A673 (cell line): ENCODE data around the gene CPNE9. TPM values are rescaled to one million over a fixed set of nuclear protein-coding genes. Genes with fewer than 3 reads are reported as not detected.

Source experiments
- BruUV-seq: library from RNA; stranded (reverse); fragments of 400-500 nt; replicated peaks from 2 replicates; lab custom pipeline; 2021; lab: Mats Ljungman, UMichigan
- CTCF ChIA-PET: fragments of 300-600 bp; sonication (Branson Sonifier 250); formaldehyde crosslinking; loops from one replicate; lab custom pipeline; 2022; ENCODE audit warnings: antibody characterized with exemption; lab: Charles Lee
- POLR2A ChIA-PET: fragments of 300-600 bp; sonication (Branson Sonifier 250); formaldehyde crosslinking; loops from one replicate; lab custom pipeline; 2022; ENCODE audit warnings: antibody characterized with exemption; ENCODE audit not compliant: low non-redundant PET; lab: Charles Lee
- DNase-seq: peaks from one replicate; pipeline ENCODE4 v3.0.0-alpha.2; 2015; ENCODE audit warnings: low spot score
- H3K27ac ChIP-seq: fragments of 200-600 bp; sonication (generic); 2 replicates; pipeline ENCODE4 v1.5.1; 2016; ENCODE audit warnings: mixed run types, low read depth, mild to moderate bottlenecking, mixed read lengths, antibody characterized with exemption, low read length; ENCODE audit not compliant: poor library complexity, severe bottlenecking
- H3K27me3 ChIP-seq: fragments of 200-600 bp; sonication (generic); replicated peaks from 2 replicates; pipeline ENCODE4 v1.6.1; 2017; ENCODE audit warnings: mixed run types, low read depth, mild to moderate bottlenecking, mixed read lengths, antibody characterized with exemption, low read length; ENCODE audit not compliant: insufficient read depth, poor library complexity
- H3K36me3 ChIP-seq: fragments of 200-600 bp; sonication (generic); 2 replicates; pipeline ENCODE4 v1.6.1; 2016; ENCODE audit warnings: mixed run types, mild to moderate bottlenecking, mixed read lengths, antibody characterized with exemption, low read length; ENCODE audit not compliant: insufficient read depth, poor library complexity, severe bottlenecking
- H3K4me1 ChIP-seq: fragments of 200-600 bp; sonication (generic); 2 replicates; pipeline ENCODE4 v1.6.1; 2017; ENCODE audit warnings: mixed run types, mild to moderate bottlenecking, mixed read lengths, antibody characterized with exemption, low read length; ENCODE audit not compliant: insufficient read depth, poor library complexity, severe bottlenecking
- H3K4me3 ChIP-seq: fragments of 200-600 bp; sonication (generic); 2 replicates; pipeline ENCODE4 v1.5.1; 2016; ENCODE audit warnings: low read depth, mixed run types, mild to moderate bottlenecking, mixed read lengths, low read length; ENCODE audit not compliant: poor library complexity, severe bottlenecking
- H3K9me3 ChIP-seq: fragments of 200-600 bp; sonication (generic); 2 replicates; pipeline ENCODE4 v1.6.1; 2016; ENCODE audit warnings: mixed run types, low read depth, mild to moderate bottlenecking, mixed read lengths, antibody characterized with exemption, low read length; ENCODE audit not compliant: poor library complexity, severe bottlenecking
- CTCF ChIP-seq: fragments of 300-800, 200-600 bp; sonication (generic); conservative IDR thresholded peaks from 2 replicates; pipeline ENCODE4 v1.5.1; 2017; ENCODE audit warnings: low read depth, mild to moderate bottlenecking, antibody characterized with exemption, low read length, moderate library complexity, mixed read lengths
- EZH2 ChIP-seq: fragments of 200-600 bp; sonication (generic); IDR thresholded peaks from 2 replicates; pipeline ENCODE4 v1.6.1; 2017; ENCODE audit warnings: borderline replicate concordance, low read depth, mild to moderate bottlenecking, mixed read lengths, antibody characterized with exemption, low read length; ENCODE audit not compliant: poor library complexity, severe bottlenecking
- intact Hi-C: fragments of 100-400 bp; cut with micrococcal nuclease; formaldehyde crosslinking; loops from one replicate; pipeline ENCODE4 v1.10.0; 2022; ENCODE audit not compliant: unreplicated experiment
- total RNA-seq: library from RNA; stranded (reverse); gene quantifications from 2 replicates; pipeline ENCODE4 v1.2.3, GENCODE V29; 2021

Gene CPNE9
- total RNA-seq, 1 experiment from 2014 or later = not detected

GRCh38 chr3:9754678-9755077 is 51.0 kb downstream of the CPNE9 start:
- no peak overlapping the region for H3K4me3 ChIP-seq
- DNase-seq = no peak
- H3K27ac ChIP-seq = peak overlapping the region; percentile 46
- ChIA-PET POLR2A (no interaction called here), CTCF (no interaction called here)
- TF ChIP-seq CTCF (no peak), EZH2 (no peak)
- peaks cover 10% of the 10 kb centered on the region for H3K4me1 ChIP-seq
- H3K9me3 ChIP-seq = no peaks in the 10 kb centered on the region
- intact Hi-C loops = no loop called here
- BruUV-seq = no TSS peak
- H3K27me3 ChIP-seq = no peaks in the 10 kb centered on the region
- H3K36me3 ChIP-seq = peaks cover 47% of the 10 kb centered on the region

DNA sequence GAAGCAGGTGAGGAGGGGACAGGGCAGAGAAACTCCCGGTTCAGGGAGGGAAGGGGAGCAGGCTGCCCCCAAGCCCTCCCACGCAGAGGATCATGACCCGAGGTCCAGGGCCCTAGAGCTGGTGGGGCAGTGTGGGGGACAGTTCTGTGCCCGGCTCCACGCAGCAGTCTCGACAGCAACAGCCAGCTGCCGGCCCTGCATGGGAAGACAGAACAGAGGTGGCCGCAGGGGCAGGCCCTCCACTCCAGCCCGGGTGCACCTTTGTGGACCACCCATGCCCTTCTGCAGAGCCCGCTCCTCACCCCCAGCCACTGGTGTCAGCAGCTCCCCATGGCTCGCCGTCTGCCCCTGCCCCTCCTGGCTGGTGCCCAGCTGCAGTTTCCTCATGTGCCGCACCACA is 53.8 kb downstream of the CPNE9 start:
- BruUV-seq = no TSS peak
- H3K4me1 ChIP-seq = peaks cover 10% of the 10 kb centered on the region
- H3K27me3 ChIP-seq = no peaks in the 10 kb centered on the region
- no peaks in the 10 kb centered on the region for H3K9me3 ChIP-seq
- CTCF ChIA-PET = no interaction called here
- TF ChIP-seq CTCF (no peak), EZH2 (no peak)
- H3K27ac ChIP-seq = no peak overlapping the region
- intact Hi-C loops = no loop called here
- no peak for DNase-seq
- POLR2A ChIA-PET = no interaction called here
- peaks cover 35% of the 10 kb centered on the region for H3K36me3 ChIP-seq
- no peak overlapping the region for H3K4me3 ChIP-seq

DNA sequence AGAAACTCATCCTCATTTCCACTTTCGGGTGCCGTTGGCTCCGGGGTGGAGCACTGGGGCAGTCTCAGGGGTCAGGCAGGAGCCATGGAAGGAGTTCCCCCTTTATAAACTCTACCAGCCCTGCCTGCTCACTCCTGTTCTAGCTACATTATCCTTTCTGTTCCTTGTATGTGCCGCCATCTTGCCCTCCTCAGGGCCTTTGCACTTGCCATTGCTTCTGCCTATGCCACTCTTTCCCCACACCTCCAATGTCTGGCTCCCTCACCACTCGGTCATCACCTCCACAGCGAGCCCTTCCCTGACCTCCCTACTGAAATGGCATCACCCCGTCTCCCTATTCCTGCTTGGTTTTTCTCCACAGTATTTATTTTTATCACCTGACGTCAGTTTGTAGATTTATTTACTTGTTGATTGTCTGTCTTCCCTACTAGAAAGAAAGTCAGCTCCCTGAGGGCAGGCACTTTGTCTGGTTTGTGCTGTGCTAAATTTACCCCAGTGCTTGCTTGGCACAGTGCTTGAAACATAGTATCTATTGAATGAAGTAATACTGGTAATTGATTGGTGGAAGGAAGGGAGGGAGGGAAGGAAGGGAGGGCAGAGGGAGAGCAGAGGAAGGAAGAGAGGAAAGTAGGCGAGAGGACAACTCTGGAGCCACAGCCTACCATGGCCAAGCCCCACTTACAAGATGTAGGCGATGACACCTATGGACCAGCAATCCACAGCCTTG is 57.3 kb downstream of the CPNE9 start:
- no peaks in the 10 kb centered on the region for H3K4me1 ChIP-seq
- no peaks in the 10 kb centered on the region for H3K27me3 ChIP-seq
- TF ChIP-seq EZH2 = no peak
- no peak for TF ChIP-seq CTCF
- no peak for DNase-seq
- no TSS peak for BruUV-seq
- POLR2A ChIA-PET = no interaction called here
- H3K27ac ChIP-seq = no peak overlapping the region
- peaks cover 22% of the 10 kb centered on the region for H3K36me3 ChIP-seq
- intact Hi-C loops = no loop called here
- CTCF ChIA-PET = no interaction called here
- H3K4me3 ChIP-seq = no peak overlapping the region
- no peaks in the 10 kb centered on the region for H3K9me3 ChIP-seq
